ENCODE results near the gene TENM4. TPM values are rescaled to one million over a fixed set of nuclear protein-coding genes. Genes with fewer than 3 reads are reported as not detected.

TENM4 gene
- total RNA-seq, 1 experiment from 2014 or later = 0.39 TPM

- Histone ChIP-seq H3K4me1 (ENCODE audit: control insufficient read depth, insufficient read depth, low read length) (no peaks in the 10 kb centered on the region), H3K27ac (ENCODE audit: low read length) (no peak overlapping the region), H3K9me3 (ENCODE audit: control insufficient read depth, insufficient read depth, low read depth, low read length) (no peaks in the 10 kb centered on the region), H3K27me3 (ENCODE audit: control insufficient read depth, insufficient read depth, low read length) (peaks cover 6% of the 10 kb centered on the region), H3K4me3 (ENCODE audit: low read depth in 2 of 2, low read length in 2 of 2) (no peak overlapping the region), H3K36me3 (ENCODE audit: control insufficient read depth, insufficient read depth, low read length) (no peaks in the 10 kb centered on the region)
- in situ Hi-C loops (cut with HindIII; ENCODE audit: low pct_unique_long_range_greater_than_20kb, low sequenced_read_pairs) = no loop called here
- ChIA-PET CTCF (no interaction called here), POLR2A (no interaction called here)
- DNase-seq (ENCODE audit: low read depth, low spot score) (no peak), ATAC-seq (no peak)
- no TSS peak for BruUV-seq (replicated peaks)
- TF ChIP-seq REST (IDR thresholded peaks at IDR 0.05; ENCODE audit: insufficient read depth in 1 of 2, low read depth in 2 of 2, low read length in 1 of 2) = no peak
- no peak for TF ChIP-seq SIN3A (IDR thresholded peaks at IDR 0.05; ENCODE audit: borderline replicate concordance, insufficient read depth, low read depth, low read length)
- no peak for TF ChIP-seq CTCF (IDR thresholded peaks at IDR 0.05)
- no peak for TF ChIP-seq POLR2AphosphoS5 (IDR thresholded peaks at IDR 0.05; ENCODE audit: low read depth, low read length)
- no peak for TF ChIP-seq TCF7L2 (IDR thresholded peaks at IDR 0.05; ENCODE audit: low read depth, low read length)
- intact Hi-C loops (cut with micrococcal nuclease; ENCODE audit: unreplicated experiment) = no loop called here
These were observed 59.8 kb downstream of the TENM4 start for GRCh38 chr11:79381036-79381435.

GRCh38 chr11:79377406-79377805 lies 63.4 kb downstream of the TENM4 start:
- ChIA-PET CTCF (no interaction called here), POLR2A (interaction anchor here (0.6 kb wide), 1 partner anchor 99 kb away, joined by 4 read pairs; no protein-coding TSS in a partner anchor)
- no peak overlapping the region for H3K4me3 ChIP-seq (ENCODE audit: low read depth in 2 of 2, low read length in 2 of 2)
- no peaks in the 10 kb centered on the region for H3K9me3 ChIP-seq (ENCODE audit: control insufficient read depth, insufficient read depth, low read depth, low read length)
- BruUV-seq (replicated peaks) = no TSS peak
- no peaks in the 10 kb centered on the region for H3K36me3 ChIP-seq (ENCODE audit: control insufficient read depth, insufficient read depth, low read length)
- no peaks in the 10 kb centered on the region for H3K4me1 ChIP-seq (ENCODE audit: control insufficient read depth, insufficient read depth, low read length)
- intact Hi-C loops (cut with micrococcal nuclease; ENCODE audit: unreplicated experiment) (no loop called here), in situ Hi-C loops (cut with HindIII; ENCODE audit: low pct_unique_long_range_greater_than_20kb, low sequenced_read_pairs) (no loop called here)
- DNase-seq (ENCODE audit: low read depth, low spot score) (no peak), ATAC-seq (no peak)
- TF ChIP-seq REST (IDR thresholded peaks at IDR 0.05; ENCODE audit: insufficient read depth in 1 of 2, low read depth in 2 of 2, low read length in 1 of 2) = no peak
- no peak for TF ChIP-seq TCF7L2 (IDR thresholded peaks at IDR 0.05; ENCODE audit: low read depth, low read length)
- no peak for TF ChIP-seq POLR2AphosphoS5 (IDR thresholded peaks at IDR 0.05; ENCODE audit: low read depth, low read length)
- no peak for TF ChIP-seq SIN3A (IDR thresholded peaks at IDR 0.05; ENCODE audit: borderline replicate concordance, insufficient read depth, low read depth, low read length)
- no peak for TF ChIP-seq CTCF (IDR thresholded peaks at IDR 0.05)
- H3K27me3 ChIP-seq (ENCODE audit: control insufficient read depth, insufficient read depth, low read length) = peaks cover 5% of the 10 kb centered on the region
- H3K27ac ChIP-seq (ENCODE audit: low read length) = no peak overlapping the region
